ENCODE measurements around the gene KSR2.

DNA sequence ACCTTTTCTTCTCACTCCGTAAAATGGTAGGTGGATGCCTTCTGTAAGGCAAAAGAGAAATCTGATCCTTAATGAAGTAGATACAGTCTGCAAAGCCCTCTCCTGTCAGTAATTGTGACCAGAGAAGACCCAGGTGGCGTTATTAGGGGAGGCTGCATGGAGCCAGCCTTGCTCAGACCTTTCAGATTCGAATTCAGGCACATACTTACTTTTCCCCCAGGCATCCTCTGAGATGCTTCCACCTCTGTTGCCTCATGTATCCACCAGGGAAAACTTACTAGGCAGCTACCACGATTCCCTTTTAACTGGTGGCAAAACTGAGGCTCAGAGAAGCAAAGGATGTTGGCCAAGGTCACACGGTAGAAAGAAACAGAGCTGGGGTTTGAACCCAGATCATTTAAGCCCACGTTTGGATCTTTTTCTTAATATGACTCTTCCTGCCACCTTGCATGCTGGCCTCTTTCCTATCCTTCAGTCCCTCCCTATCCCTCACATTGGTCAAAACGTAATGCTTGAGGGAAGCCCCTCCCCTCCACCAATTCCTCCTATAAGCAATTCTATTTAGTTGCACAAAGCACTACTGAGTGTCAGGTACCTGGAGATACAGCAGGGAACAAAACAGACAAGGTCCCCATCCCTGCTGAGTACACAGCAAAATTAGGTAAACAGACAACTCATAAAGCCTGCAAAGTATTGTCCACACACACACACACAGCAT, 179.4 kb downstream of the KSR2 start:
- TF ChIP-seq EZH2 (IDR thresholded peaks at IDR 0.05) (no peak), POLR2AphosphoS5 (IDR thresholded peaks at IDR 0.05; ENCODE audit: borderline replicate concordance, low read depth, low read length) (no peak), FOXP2 (optimal IDR thresholded peaks at IDR 0.05; ENCODE audit: control extremely low read depth, extremely low read length, insufficient read depth) (no peak)

All from SK-N-MC (cell line).